HG02798 (cell line): ENCODE results near the gene SH3GLB1.
"Not testable (repeated sequence)": the region's sequence is repeated elsewhere in the genome, so short reads cannot be mapped to it uniquely, and the experiment has no call there.

Source experiments
- ATAC-seq: cut with Tn5 transposase; IDR thresholded peaks from one replicate; pipeline ENCODE4 v1.9.1; 2021; ENCODE audit warnings: mild to moderate bottlenecking; ENCODE audit not compliant: unreplicated experiment, poor library complexity

Gene SH3GLB1

GRCh38 chr1:86704458-86704971 is at the start of gene SH3GLB1:
SH3GLB1 (plus strand) TSS chr1:86704576; CDS start chr1:86704900, 324 bp downstream.
- peak; percentile 89 for ATAC-seq

- ATAC-seq, result not testable (repeated sequence)
These were observed 46.0 kb upstream of the SH3GLB1 start for GRCh38 chr1:86658381-86658780.

GRCh38 chr1:86666368-86666767 is 38.0 kb upstream of the SH3GLB1 start:
- ATAC-seq, result no peak

- no peak for ATAC-seq
These were observed 16.8 kb upstream of the SH3GLB1 start for GRCh38 chr1:86687595-86687994.

- no peak for ATAC-seq
These were observed 11.7 kb upstream of the SH3GLB1 start for GRCh38 chr1:86692641-86693040.

GRCh38 chr1:86695400-86695799 is 9.0 kb upstream of the SH3GLB1 start:
- ATAC-seq, result no peak

- no peak for ATAC-seq
These were observed 7.9 kb upstream of the SH3GLB1 start for GRCh38 chr1:86696522-86696921.

GRCh38 chr1:86699186-86699585 is 5.2 kb upstream of the SH3GLB1 start:
- ATAC-seq, result no peak

- no peak for ATAC-seq
These were observed 2.6 kb upstream of the SH3GLB1 start for GRCh38 chr1:86701731-86702130.

- not testable (repeated sequence) for ATAC-seq
These were observed 1.4 kb upstream of the SH3GLB1 start for GRCh38 chr1:86702954-86703494.

GRCh38 chr1:86703696-86704457 is 499 bp upstream of the SH3GLB1 start:
- peak; percentile 39 for ATAC-seq

- peak; percentile 36 for ATAC-seq
These were observed 742 bp downstream of the SH3GLB1 start for GRCh38 chr1:86704972-86705664.

- ATAC-seq, result no peak
These were observed 1.2 kb downstream of the SH3GLB1 start for GRCh38 chr1:86705665-86705985.

GRCh38 chr1:86706018-86706635 is 1.8 kb downstream of the SH3GLB1 start:
- no peak for ATAC-seq

- ATAC-seq, result no peak
These were observed 4.5 kb downstream of the SH3GLB1 start for GRCh38 chr1:86708920-86709319.

- no peak for ATAC-seq
These were observed 7.9 kb downstream of the SH3GLB1 start for GRCh38 chr1:86712088-86712860.

GRCh38 chr1:86713477-86713876 is 9.1 kb downstream of the SH3GLB1 start:
- ATAC-seq, result no peak

GRCh38 chr1:86714159-86714558 is 9.8 kb downstream of the SH3GLB1 start:
- ATAC-seq, result no peak

GRCh38 chr1:86714561-86715244 is 10.3 kb downstream of the SH3GLB1 start:
- ATAC-seq, result no peak

GRCh38 chr1:86718786-86719185 is 14.4 kb downstream of the SH3GLB1 start:
- ATAC-seq, result no peak
